Endodermal cell (in vitro differentiated cells): ENCODE measurements around the gene FCHSD1. TPM values are rescaled to one million over a fixed set of nuclear protein-coding genes. Genes with fewer than 3 reads are reported as not detected.

Source experiments
- DNase-seq: peaks from one replicate; pipeline ENCODE4 v3.0.0-alpha.2; 2017
- H3K27ac ChIP-seq: 2 replicates; pipeline ENCODE4 v1.5.1; 2013; ENCODE audit warnings: mild to moderate bottlenecking, low read depth, low read length, moderate library complexity
- H3K27me3 ChIP-seq: 2 replicates; pipeline ENCODE4 v1.6.1; 2013; ENCODE audit warnings: mild to moderate bottlenecking, low read length, moderate library complexity; ENCODE audit not compliant: insufficient read depth, control insufficient read depth, poor library complexity, severe bottlenecking
- H3K36me3 ChIP-seq: 2 replicates; pipeline ENCODE4 v1.7.0; 2013; ENCODE audit warnings: mild to moderate bottlenecking, low read length, moderate library complexity; ENCODE audit not compliant: control insufficient read depth, insufficient read depth
- H3K4me1 ChIP-seq: one replicate; pipeline ENCODE4 v1.7.0; 2013; ENCODE audit warnings: low read length; ENCODE audit not compliant: control insufficient read depth, insufficient read depth
- H3K4me3 ChIP-seq: 2 replicates; pipeline ENCODE4 v1.5.1; 2013; ENCODE audit warnings: mild to moderate bottlenecking, low read length, moderate library complexity
- H3K9ac ChIP-seq: 2 replicates; pipeline ENCODE4 v1.6.1; 2013; ENCODE audit warnings: mild to moderate bottlenecking, low read length, moderate library complexity; ENCODE audit not compliant: poor library complexity, severe bottlenecking; ENCODE audit errors: extremely low read depth
- H3K9me3 ChIP-seq: 2 replicates; pipeline ENCODE4 v1.6.1; 2013; ENCODE audit warnings: mild to moderate bottlenecking, low read length, moderate library complexity; ENCODE audit not compliant: control insufficient read depth
- H3K27ac Mint-ChIP-seq: 2 replicates; pipeline ENCODE4 v1.8.0; 2020; ENCODE audit warnings: mixed read lengths
- H3K27me3 Mint-ChIP-seq: 2 replicates; pipeline ENCODE4 v1.8.0; 2021; ENCODE audit warnings: mild to moderate bottlenecking, mixed read lengths; ENCODE audit not compliant: insufficient read depth
- H3K36me3 Mint-ChIP-seq: 2 replicates; pipeline ENCODE4 v1.8.0; 2020; ENCODE audit warnings: low read depth, mixed read lengths
- H3K4me1 Mint-ChIP-seq: 2 replicates; pipeline ENCODE4 v1.8.0; 2020; ENCODE audit warnings: mixed read lengths
- H3K4me3 Mint-ChIP-seq: 2 replicates; pipeline ENCODE4 v1.8.0; 2020; ENCODE audit warnings: mild to moderate bottlenecking, moderate library complexity, mixed read lengths
- H3K9me3 Mint-ChIP-seq: 2 replicates; pipeline ENCODE4 v1.8.0; 2020; ENCODE audit warnings: mild to moderate bottlenecking, mixed read lengths
- CTCF ChIP-seq: fragments of 200-600 bp; sonication (generic); conservative IDR thresholded peaks from 2 replicates; pipeline ENCODE4 v1.5.0; 2021; ENCODE audit warnings: antibody characterized with exemption, mild to moderate bottlenecking
- WGBS, 2 experiments: methylation state at CpG; one replicate each; pipeline versions ENCODE4 v1.1.5 to v1.1.7; 2013; ENCODE audit warnings: missing lambda C conversion rate in 2 of 2, mixed read lengths in 1 of 2; ENCODE audit not compliant: insufficient coverage in 1 of 2, insufficient read length in 1 of 2; 5-methylcytosine and 5-hydroxymethylcytosine counted together
- long read RNA-seq, 4 experiments: library from polyadenylated mRNA in 2 of 4; library from RNA in 1 of 4; library from capped mRNA in 1 of 4; stranded (forward) in 3 of 4; unstranded in 1 of 4; transcript quantifications; one replicate each; pipeline ENCODE4 v2.0.0, GENCODE V29; 2020 to 2021; ENCODE audit warnings: inconsistent platforms in 1 of 4
- polyA plus RNA-seq, 2 experiments: library from polyadenylated mRNA; stranded (reverse); fragments of 50-300 nt; gene quantifications; one replicate each; pipeline ENCODE4 v1.2.3, GENCODE V29; 2013
- total RNA-seq, 2 donors: library from RNA; stranded (reverse); fragmentation: NEBNext Ultra II Directional in 1 of 2; extraction: Animal tissue kit (Norgen Biotek cat#: 25700) in 1 of 2; gene quantifications; 2 replicates in 1 of 2; 3 replicates in 1 of 2; pipeline ENCODE4 v1.2.1, GENCODE V29; 2021

FCHSD1 gene
- total RNA-seq: 10 to 100 TPM; 34.8 to 41.7 TPM
- polyA plus RNA-seq (2013, experiment 1 of 2): 30.3 TPM
- 23.9 TPM for polyA plus RNA-seq (2013, experiment 2 of 2)
- long read RNA-seq, experiment 1, partial matches to known transcripts: 4 of 8 reads
- long read RNA-seq, experiment 1, other reads (novel, unspliced or antisense): 4 of 8 reads
- long read RNA-seq, experiment 2, full-length matches to known transcripts: 1 of 30 reads
- long read RNA-seq, experiment 2, partial matches to known transcripts: 2 of 30 reads
- long read RNA-seq, experiment 2, other reads (novel, unspliced or antisense): 27 of 30 reads
- long read RNA-seq, experiment 3, partial matches to known transcripts: 4 of 62 reads
- long read RNA-seq, experiment 3, other reads (novel, unspliced or antisense): 58 of 62 reads
- long read RNA-seq, experiment 4, partial matches to known transcripts: 1 of 5 reads
- long read RNA-seq, experiment 4, other reads (novel, unspliced or antisense): 4 of 5 reads

- Histone ChIP-seq H3K27me3 (no peaks in the 10 kb centered on the region), H3K9ac (no peak within 1 kb of the TSS), H3K9me3 (no peaks in the 10 kb centered on the region), H3K27ac (no peak within 1 kb of the TSS), H3K36me3 (no peaks in the 10 kb centered on the region), H3K4me3 (peak within 1 kb of the TSS; percentile 82), H3K4me1 (no peaks in the 10 kb centered on the region)
- Mint-ChIP-seq H3K4me1 (peaks cover 2% of the 10 kb centered on the region), H3K4me3 (peak within 1 kb of the TSS; percentile 81), H3K27me3 (peaks cover 4% of the 10 kb centered on the region), H3K9me3 (no peaks in the 10 kb centered on the region), H3K36me3 (peaks cover 16% of the 10 kb centered on the region), H3K27ac (peak within 1 kb of the TSS; percentile 89)
- TF ChIP-seq CTCF: no peak
- WGBS, 2 experiments: 3 to 9% methylated on average over 11 to 50 of the region's 50 CpGs
- DNase-seq: peak; percentile 99
Measured at GRCh38 chr5:141650851-141651727, at the start of gene FCHSD1. FCHSD1 (minus strand) TSS chr5:141651418; CDS start chr5:141651368, 50 bp downstream.

GRCh38 chr5:141697586-141697985 lies 46.4 kb upstream of the FCHSD1 start:
- no peak overlapping the region for H3K27ac Mint-ChIP-seq

More at GRCh38 chr5:141697586-141697985, 46.4 kb upstream of the FCHSD1 start:
- WGBS, 2 experiments: 92 to 100% methylated on average over 1 to 3 of the region's 3 CpGs
- Histone ChIP-seq H3K4me3 (no peak overlapping the region), H3K4me1 (no peaks in the 10 kb centered on the region), H3K27me3 (peaks cover 90% of the 10 kb centered on the region), H3K9me3 (no peaks in the 10 kb centered on the region), H3K27ac (no peak overlapping the region), H3K9ac (no peak overlapping the region), H3K36me3 (no peaks in the 10 kb centered on the region)
- DNase-seq: no peak
- Mint-ChIP-seq H3K4me3 (no peak overlapping the region), H3K36me3 (no peaks in the 10 kb centered on the region), H3K9me3 (no peaks in the 10 kb centered on the region), H3K27me3 (peaks cover 47% of the 10 kb centered on the region), H3K4me1 (peaks cover 1% of the 10 kb centered on the region)
- TF ChIP-seq CTCF: no peak
